ENCODE results near the gene PTPRD.
"Not testable (repeated sequence)": the region's sequence is repeated elsewhere in the genome, so short reads cannot be mapped to it uniquely, and the experiment has no call there.

DNA sequence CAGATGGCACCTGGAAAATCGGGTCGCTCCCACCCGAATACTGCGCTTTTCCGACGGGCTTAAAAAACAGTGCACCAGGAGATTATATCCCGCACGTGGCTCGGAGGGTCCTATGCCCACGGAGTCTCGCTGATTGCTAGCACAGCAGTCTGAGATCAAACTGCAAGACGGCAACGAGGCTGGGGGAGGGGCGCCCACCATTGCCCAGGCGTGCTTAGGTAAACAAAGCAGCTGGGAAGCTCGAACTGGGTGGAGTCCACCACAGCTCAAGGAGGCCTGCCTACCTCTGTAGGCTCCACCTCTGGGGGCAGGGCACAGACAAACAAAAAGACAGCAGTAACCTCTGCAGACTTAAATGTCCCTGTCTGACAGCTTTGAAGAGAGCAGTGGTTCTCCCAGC lies 681.3 kb downstream of the PTPRD start:
- TF ChIP-seq, protein P1, sequence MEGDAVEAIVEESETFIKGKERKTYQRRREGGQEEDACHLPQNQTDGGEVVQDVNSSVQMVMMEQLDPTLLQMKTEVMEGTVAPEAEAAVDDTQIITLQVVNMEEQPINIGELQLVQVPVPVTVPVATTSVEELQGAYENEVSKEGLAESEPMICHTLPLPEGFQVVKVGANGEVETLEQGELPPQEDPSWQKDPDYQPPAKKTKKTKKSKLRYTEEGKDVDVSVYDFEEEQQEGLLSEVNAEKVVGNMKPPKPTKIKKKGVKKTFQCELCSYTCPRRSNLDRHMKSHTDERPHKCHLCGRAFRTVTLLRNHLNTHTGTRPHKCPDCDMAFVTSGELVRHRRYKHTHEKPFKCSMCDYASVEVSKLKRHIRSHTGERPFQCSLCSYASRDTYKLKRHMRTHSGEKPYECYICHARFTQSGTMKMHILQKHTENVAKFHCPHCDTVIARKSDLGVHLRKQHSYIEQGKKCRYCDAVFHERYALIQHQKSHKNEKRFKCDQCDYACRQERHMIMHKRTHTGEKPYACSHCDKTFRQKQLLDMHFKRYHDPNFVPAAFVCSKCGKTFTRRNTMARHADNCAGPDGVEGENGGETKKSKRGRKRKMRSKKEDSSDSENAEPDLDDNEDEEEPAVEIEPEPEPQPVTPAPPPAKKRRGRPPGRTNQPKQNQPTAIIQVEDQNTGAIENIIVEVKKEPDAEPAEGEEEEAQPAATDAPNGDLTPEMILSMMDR (conservative IDR thresholded peaks at IDR 0.05; ENCODE audit: low read length): not testable (repeated sequence)
- TF ChIP-seq EZH2phosphoT487 (IDR thresholded peaks at IDR 0.05; ENCODE audit: borderline replicate concordance, low read depth, low read length): not testable (repeated sequence)

All from OCI-LY7 (cell line).